H1 (cell line): ENCODE data around the gene PIEZO1.
A peak's percentile ranks its signal among the peaks of the same experiment; 100 is the strongest.

Experiments
- CBX8 ChIP-seq: fragments of 300-800, 300-1000 bp; sonication (generic); IDR thresholded peaks from 2 replicates; pipeline ENCODE4 v1.7.1; 2016; ENCODE audit warnings: low read depth, low read length, borderline replicate concordance
- EP300 ChIP-seq, 2 experiments: IDR thresholded peaks; 1 replicate in 1 of 2; 2 replicates in 1 of 2; pipeline ENCODE4 v1.6.1; 2011 to 2012; ENCODE audit warnings: low read depth in 2 of 2, low read length in 2 of 2, mild to moderate bottlenecking in 2 of 2, borderline replicate concordance in 1 of 2, inconsistent platforms in 1 of 2, moderate library complexity in 1 of 2
- KDM1A ChIP-seq: fragments of 200-600, 300-600 bp; sonication (generic); IDR thresholded peaks from 2 replicates; pipeline ENCODE4 v1.7.1; 2016; ENCODE audit warnings: mild to moderate bottlenecking, low read length, borderline replicate concordance
- POLR2A ChIP-seq, 2 experiments: IDR thresholded peaks; 1 replicate in 1 of 2; 2 replicates in 1 of 2; pipeline ENCODE4 v1.6.1; 2011; ENCODE audit warnings: low read depth in 2 of 2, low read length in 2 of 2, mild to moderate bottlenecking in 2 of 2; ENCODE audit errors: control extremely low read depth in 1 of 2
- RBBP5 ChIP-seq: IDR thresholded peaks from 2 replicates; pipeline ENCODE4 v1.7.1; 2012; ENCODE audit warnings: low read depth, mild to moderate bottlenecking, inconsistent platforms, low read length, moderate library complexity, borderline replicate concordance
- SIRT6 ChIP-seq: IDR thresholded peaks from one replicate; pipeline ENCODE4 v1.7.1; 2012; ENCODE audit warnings: low read length, inconsistent platforms
- TAF7 ChIP-seq: optimal IDR thresholded peaks from 2 replicates; pipeline ENCODE3; 2011; ENCODE audit warnings: low read depth, mild to moderate bottlenecking, inconsistent platforms, low read length, moderate library complexity, borderline replicate concordance
- ZNF274 ChIP-seq: IDR thresholded peaks from 2 replicates; pipeline ENCODE4 v1.7.0; 2012; ENCODE audit warnings: low read length, borderline replicate concordance; ENCODE audit errors: extremely low read depth
- TF ChIP-seq, protein P1 (sequence below), 3 experiments: IDR thresholded peaks; 1 replicate in 2 of 3; 2 replicates in 1 of 3; pipeline versions ENCODE4 v1.5.1 to v1.6.1; 2011; ENCODE audit warnings: low read length in 3 of 3, mild to moderate bottlenecking in 3 of 3, inconsistent platforms in 2 of 3, low read depth in 1 of 3, moderate library complexity in 1 of 3; ENCODE audit not compliant: insufficient read depth in 1 of 3; ENCODE audit errors: control extremely low read depth in 1 of 3

GRCh38 chr16:88809676-88810165 is 24.7 kb upstream of the PIEZO1 start:
- TF ChIP-seq, protein P1, sequence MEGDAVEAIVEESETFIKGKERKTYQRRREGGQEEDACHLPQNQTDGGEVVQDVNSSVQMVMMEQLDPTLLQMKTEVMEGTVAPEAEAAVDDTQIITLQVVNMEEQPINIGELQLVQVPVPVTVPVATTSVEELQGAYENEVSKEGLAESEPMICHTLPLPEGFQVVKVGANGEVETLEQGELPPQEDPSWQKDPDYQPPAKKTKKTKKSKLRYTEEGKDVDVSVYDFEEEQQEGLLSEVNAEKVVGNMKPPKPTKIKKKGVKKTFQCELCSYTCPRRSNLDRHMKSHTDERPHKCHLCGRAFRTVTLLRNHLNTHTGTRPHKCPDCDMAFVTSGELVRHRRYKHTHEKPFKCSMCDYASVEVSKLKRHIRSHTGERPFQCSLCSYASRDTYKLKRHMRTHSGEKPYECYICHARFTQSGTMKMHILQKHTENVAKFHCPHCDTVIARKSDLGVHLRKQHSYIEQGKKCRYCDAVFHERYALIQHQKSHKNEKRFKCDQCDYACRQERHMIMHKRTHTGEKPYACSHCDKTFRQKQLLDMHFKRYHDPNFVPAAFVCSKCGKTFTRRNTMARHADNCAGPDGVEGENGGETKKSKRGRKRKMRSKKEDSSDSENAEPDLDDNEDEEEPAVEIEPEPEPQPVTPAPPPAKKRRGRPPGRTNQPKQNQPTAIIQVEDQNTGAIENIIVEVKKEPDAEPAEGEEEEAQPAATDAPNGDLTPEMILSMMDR (IDR thresholded peaks at IDR 0.05; ENCODE audit: control extremely low read depth in 1 of 3, insufficient read depth in 1 of 3, low read depth in 1 of 3, low read length in 3 of 3) = no peak
- TF ChIP-seq ZNF274 = no peak
- TF ChIP-seq KDM1A = no peak
- TF ChIP-seq TAF7 = no peak
- TF ChIP-seq RBBP5 = no peak
- no peak for TF ChIP-seq EP300 (IDR thresholded peaks at IDR 0.05; ENCODE audit: borderline replicate concordance in 1 of 2, low read depth in 2 of 2, low read length in 2 of 2)
- TF ChIP-seq CBX8 = no peak
- peak in 1 of 2 experiments; percentile 89; a peak in 2 of 3 replicates for TF ChIP-seq POLR2A (IDR thresholded peaks at IDR 0.05; ENCODE audit: control extremely low read depth in 1 of 2, low read depth in 2 of 2, low read length in 2 of 2)
- no peak for TF ChIP-seq SIRT6
